HepG2 (cell line): ENCODE data around the gene RUVBL1. TPM values are rescaled to one million over a fixed set of nuclear protein-coding genes. Genes with fewer than 3 reads are reported as not detected.
A peak's percentile ranks its signal among the peaks of the same experiment; 100 is the strongest.

Experiments used
- GFI1 ChIP-seq: sonication (generic); formaldehyde crosslinking; IDR thresholded peaks from 2 replicates; pipeline ENCODE4 v1.5.0; 2020; ENCODE audit warnings: missing genetic modification reagents, mild to moderate bottlenecking, borderline replicate concordance
- KLF6 ChIP-seq: IDR thresholded peaks from 2 replicates; pipeline ENCODE4 v1.8.0; 2016; ENCODE audit warnings: missing biosample characterization, missing genetic modification reagents
- NONO ChIP-seq, 2 experiments: fragments of 450-650 bp in 1 of 2; sonication (generic) in 1 of 2; formaldehyde crosslinking in 1 of 2; IDR thresholded peaks in 1 of 2; conservative IDR thresholded peaks in 1 of 2; 2 replicates each; pipeline versions ENCODE4 v1.6.1 to v1.8.0; 2017 to 2022; ENCODE audit warnings: mild to moderate bottlenecking in 1 of 2, missing genetic modification reagents in 1 of 2, moderate library complexity in 1 of 2
- SRY ChIP-seq: sonication (generic); formaldehyde crosslinking; IDR thresholded peaks from 2 replicates; pipeline ENCODE4 v1.8.0; 2022; ENCODE audit warnings: mild to moderate bottlenecking, missing genetic modification reagents
- TGIF2 ChIP-seq: IDR thresholded peaks from 2 replicates; pipeline ENCODE4 v1.6.1; 2016; ENCODE audit warnings: control low read depth, missing compliant biosample characterization
- TP53 ChIP-seq: sonication (generic); formaldehyde crosslinking; conservative IDR thresholded peaks from 2 replicates; pipeline ENCODE4 v1.4.0; 2020; ENCODE audit warnings: missing genetic modification reagents
- USF2 ChIP-seq, 2 experiments: sonication (generic) in 1 of 2; formaldehyde crosslinking in 1 of 2; IDR thresholded peaks; 2 replicates each; pipeline versions ENCODE4 v1.5.1 to v1.6.1; 2011 to 2020; ENCODE audit warnings: borderline replicate concordance in 1 of 2, low read depth in 1 of 2, low read length in 1 of 2, mild to moderate bottlenecking in 1 of 2, missing genetic modification reagents in 1 of 2, moderate library complexity in 1 of 2
- YEATS4 ChIP-seq: sonication (generic); formaldehyde crosslinking; IDR thresholded peaks from 2 replicates; pipeline ENCODE4 v1.4.0; 2020; ENCODE audit warnings: missing genetic modification reagents, borderline replicate concordance
- ZNF136 ChIP-seq: sonication (generic); formaldehyde crosslinking; IDR thresholded peaks from 2 replicates; pipeline ENCODE4 v1.8.1; 2022; ENCODE audit warnings: low read depth, mild to moderate bottlenecking, moderate library complexity, missing genetic modification reagents
- ZNF33A ChIP-seq: sonication (generic); formaldehyde crosslinking; IDR thresholded peaks from 2 replicates; pipeline ENCODE4 v1.5.1; 2020; ENCODE audit warnings: missing genetic modification reagents, mild to moderate bottlenecking, moderate library complexity, borderline replicate concordance
- ZNF430 ChIP-seq: sonication (generic); formaldehyde crosslinking; IDR thresholded peaks from 2 replicates; pipeline ENCODE4 v1.9.0; 2021; ENCODE audit warnings: mild to moderate bottlenecking, missing genetic modification reagents
- ZNF770 ChIP-seq: sonication (generic); formaldehyde crosslinking; IDR thresholded peaks from 2 replicates; pipeline ENCODE4 v1.5.0; 2020; ENCODE audit warnings: mild to moderate bottlenecking, missing genetic modification reagents
- polyA plus RNA-seq, 8 experiments: library from polyadenylated mRNA; depleted of rRNA in 3 of 8; stranded (reverse) in 7 of 8; unstranded in 1 of 8; fragments of >200 nt; fragmentation: Illumina TruSeq in 4 of 8; extraction: Trizol in 4 of 8; gene quantifications; 2 replicates each; pipeline versions ENCODE4 v1.2.1 to v1.2.3, GENCODE V29; 2011 to 2016; ENCODE audit warnings: low read depth in 4 of 8, missing spikeins in 1 of 8, mixed read lengths in 1 of 8; ENCODE audit not compliant: insufficient read depth in 1 of 8
- total RNA-seq, 5 experiments: library from RNA; depleted of rRNA; stranded (reverse); fragments of >200 nt; fragmentation: Illumina TruSeq; extraction: Trizol; gene quantifications; 2 replicates each; pipeline ENCODE4 v1.2.3, GENCODE V29; 2016; ENCODE audit warnings: low read depth in 1 of 5
- TF ChIP-seq, protein P1 (sequence below), 2 experiments: fragments of 450-650 bp in 1 of 2; sonication (generic) in 1 of 2; formaldehyde crosslinking in 1 of 2; IDR thresholded peaks; 2 replicates each; pipeline versions ENCODE4 v1.6.1 to v1.8.0; 2016 to 2022; ENCODE audit warnings: antibody characterized with exemption in 1 of 2, mild to moderate bottlenecking in 1 of 2, missing genetic modification reagents in 1 of 2

RUVBL1 gene
- total and polyA plus RNA-seq, 2 of the 13 experiments (the other 11 are each of a cell fraction or from before 2014, with no cell fraction given) = 32.7 to 86.3 TPM

- TF ChIP-seq ZNF770 (no peak), KLF6 (peak; percentile 67; the same call in 1 of the 2 replicates), TGIF2 (CRISPR knock-in tag) (no peak; the same call in 1 of the 2 replicates), ZNF430 (peak; percentile 83; the same call in 1 of the 2 replicates), TP53 (CRISPR knock-in tag) (0 out of 2 replicates have a peak, but pooled peaks have one; percentile 18), SRY (CRISPR knock-in tag) (peak; percentile 84; the same call in 1 of the 2 replicates), ZNF136 (CRISPR knock-in tag) (no peak), YEATS4 (CRISPR knock-in tag) (peak; percentile 95), NONO (IDR thresholded peaks at IDR 0.05) (no peak), NONO (CRISPR knock-in tag; conservative IDR thresholded peaks at IDR 0.05) (peak; percentile 83; the same call in 1 of the 2 replicates), USF2 (IDR thresholded peaks at IDR 0.05; ENCODE audit: low read depth, low read length) (no peak), USF2 (CRISPR knock-in tag; IDR thresholded peaks at IDR 0.05; ENCODE audit: borderline replicate concordance) (no peak), GFI1 (CRISPR knock-in tag) (no peak), ZNF33A (CRISPR knock-in tag) (no peak)
- TF ChIP-seq, protein P1, sequence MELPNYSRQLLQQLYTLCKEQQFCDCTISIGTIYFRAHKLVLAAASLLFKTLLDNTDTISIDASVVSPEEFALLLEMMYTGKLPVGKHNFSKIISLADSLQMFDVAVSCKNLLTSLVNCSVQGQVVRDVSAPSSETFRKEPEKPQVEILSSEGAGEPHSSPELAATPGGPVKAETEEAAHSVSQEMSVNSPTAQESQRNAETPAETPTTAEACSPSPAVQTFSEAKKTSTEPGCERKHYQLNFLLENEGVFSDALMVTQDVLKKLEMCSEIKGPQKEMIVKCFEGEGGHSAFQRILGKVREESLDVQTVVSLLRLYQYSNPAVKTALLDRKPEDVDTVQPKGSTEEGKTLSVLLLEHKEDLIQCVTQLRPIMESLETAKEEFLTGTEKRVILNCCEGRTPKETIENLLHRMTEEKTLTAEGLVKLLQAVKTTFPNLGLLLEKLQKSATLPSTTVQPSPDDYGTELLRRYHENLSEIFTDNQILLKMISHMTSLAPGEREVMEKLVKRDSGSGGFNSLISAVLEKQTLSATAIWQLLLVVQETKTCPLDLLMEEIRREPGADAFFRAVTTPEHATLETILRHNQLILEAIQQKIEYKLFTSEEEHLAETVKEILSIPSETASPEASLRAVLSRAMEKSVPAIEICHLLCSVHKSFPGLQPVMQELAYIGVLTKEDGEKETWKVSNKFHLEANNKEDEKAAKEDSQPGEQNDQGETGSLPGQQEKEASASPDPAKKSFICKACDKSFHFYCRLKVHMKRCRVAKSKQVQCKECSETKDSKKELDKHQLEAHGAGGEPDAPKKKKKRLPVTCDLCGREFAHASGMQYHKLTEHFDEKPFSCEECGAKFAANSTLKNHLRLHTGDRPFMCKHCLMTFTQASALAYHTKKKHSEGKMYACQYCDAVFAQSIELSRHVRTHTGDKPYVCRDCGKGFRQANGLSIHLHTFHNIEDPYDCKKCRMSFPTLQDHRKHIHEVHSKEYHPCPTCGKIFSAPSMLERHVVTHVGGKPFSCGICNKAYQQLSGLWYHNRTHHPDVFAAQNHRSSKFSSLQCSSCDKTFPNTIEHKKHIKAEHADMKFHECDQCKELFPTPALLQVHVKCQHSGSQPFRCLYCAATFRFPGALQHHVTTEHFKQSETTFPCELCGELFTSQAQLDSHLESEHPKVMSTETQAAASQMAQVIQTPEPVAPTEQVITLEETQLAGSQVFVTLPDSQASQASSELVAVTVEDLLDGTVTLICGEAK (IDR thresholded peaks at IDR 0.05) = peak; percentile 96
- TF ChIP-seq, protein P1 (CRISPR knock-in tag; IDR thresholded peaks at IDR 0.05) = peak; percentile 61
Measured at GRCh38 chr3:128123538-128124368, at the start of gene RUVBL1 (continued).
